K562 treated with DMSO at 1 percent for 24 hours (cell line): Measurements from ENCODE around the gene MED17. TPM values are rescaled to one million over a fixed set of nuclear protein-coding genes. Genes with fewer than 3 reads are reported as not detected.

Experiments used
- total RNA-seq: library from RNA; unstranded; fragments of 300-600 nt; gene quantifications from 2 replicates; pipeline ENCODE4 v1.2.3, GENCODE V29; 2022; ENCODE audit warnings: low read depth; ENCODE audit not compliant: insufficient read depth

MED17 gene, protein sequence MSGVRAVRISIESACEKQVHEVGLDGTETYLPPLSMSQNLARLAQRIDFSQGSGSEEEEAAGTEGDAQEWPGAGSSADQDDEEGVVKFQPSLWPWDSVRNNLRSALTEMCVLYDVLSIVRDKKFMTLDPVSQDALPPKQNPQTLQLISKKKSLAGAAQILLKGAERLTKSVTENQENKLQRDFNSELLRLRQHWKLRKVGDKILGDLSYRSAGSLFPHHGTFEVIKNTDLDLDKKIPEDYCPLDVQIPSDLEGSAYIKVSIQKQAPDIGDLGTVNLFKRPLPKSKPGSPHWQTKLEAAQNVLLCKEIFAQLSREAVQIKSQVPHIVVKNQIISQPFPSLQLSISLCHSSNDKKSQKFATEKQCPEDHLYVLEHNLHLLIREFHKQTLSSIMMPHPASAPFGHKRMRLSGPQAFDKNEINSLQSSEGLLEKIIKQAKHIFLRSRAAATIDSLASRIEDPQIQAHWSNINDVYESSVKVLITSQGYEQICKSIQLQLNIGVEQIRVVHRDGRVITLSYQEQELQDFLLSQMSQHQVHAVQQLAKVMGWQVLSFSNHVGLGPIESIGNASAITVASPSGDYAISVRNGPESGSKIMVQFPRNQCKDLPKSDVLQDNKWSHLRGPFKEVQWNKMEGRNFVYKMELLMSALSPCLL
- 14.2 and 16.8 TPM in 2 replicates for total RNA-seq

DNA sequence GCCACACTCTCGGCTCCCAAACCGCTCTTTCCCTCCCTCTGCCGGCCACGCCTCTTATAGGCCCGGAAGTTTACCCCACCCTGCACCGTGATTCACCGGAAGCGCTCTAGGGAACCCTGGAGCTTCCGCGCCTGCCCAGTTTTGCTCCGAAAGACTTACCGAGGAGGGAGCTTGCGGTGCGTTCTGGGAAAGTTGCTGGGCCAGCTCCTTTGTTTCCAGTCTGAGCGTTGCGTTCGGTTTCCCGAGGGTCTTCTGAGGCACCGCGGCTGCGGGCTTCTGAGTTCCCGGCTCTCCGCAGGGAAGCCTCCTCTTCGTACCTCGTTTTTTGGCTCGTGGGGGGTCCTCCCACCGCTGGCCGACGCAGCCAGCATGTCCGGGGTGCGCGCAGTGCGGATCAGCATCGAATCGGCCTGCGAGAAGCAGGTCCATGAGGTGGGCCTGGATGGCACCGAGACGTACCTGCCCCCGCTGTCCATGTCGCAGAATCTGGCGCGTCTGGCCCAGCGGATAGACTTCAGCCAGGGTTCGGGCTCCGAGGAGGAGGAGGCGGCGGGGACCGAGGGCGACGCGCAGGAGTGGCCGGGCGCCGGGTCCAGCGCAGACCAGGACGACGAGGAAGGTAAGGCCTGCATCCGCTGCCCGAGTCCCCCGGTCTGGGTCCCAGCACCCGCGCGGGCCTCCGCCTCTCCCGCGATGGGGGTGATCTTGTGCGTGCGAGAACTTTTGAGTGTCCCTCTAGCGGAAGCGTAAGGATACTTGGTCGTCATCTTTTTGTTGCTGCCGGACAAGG, at the start of gene MED17:
Gene MED17, plus strand, starts transcription at position 138 of the 790 bp plus-strand sequence. Its CDS starts 232 bp downstream, at position 370.

DNA sequence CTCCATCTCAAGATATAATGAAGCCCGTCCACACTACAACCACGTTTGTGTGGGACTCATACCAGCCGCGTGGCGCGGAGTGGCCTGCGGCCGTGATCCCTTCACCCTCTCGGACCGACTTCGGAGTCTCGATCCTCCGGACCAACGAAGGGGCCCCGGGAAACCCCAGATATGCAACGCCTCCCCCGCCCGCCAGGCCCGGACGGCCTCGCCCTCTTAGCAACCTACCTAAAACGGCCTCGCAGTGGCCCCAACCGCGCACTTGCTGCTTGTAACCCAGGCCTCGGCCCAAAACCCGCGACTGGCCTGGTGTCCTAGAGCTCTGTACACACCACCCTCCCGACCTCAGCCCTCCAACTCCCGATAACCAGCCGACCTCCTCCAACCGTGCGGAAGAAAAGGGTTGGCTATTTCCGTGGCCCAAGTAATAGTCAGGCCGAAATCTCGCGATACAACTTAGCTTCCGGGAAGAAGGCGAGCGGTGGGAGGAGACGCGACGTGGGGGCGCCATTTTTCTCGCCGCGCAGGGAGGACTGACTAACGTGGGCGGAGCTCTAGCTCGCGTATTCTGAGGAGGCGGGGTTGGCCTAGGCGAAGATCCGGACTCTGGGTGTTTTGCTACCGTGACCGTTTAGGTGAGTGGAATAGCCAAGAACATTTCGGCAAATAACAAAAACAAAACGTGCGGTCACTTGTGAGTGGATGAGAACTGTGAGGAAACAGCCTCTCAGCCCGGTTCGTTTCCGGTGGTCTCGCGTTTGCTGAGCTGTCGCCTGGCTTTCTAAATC, 42.8 kb upstream of the MED17 start, which contains the start of the genes C11orf54 and TAF1D:
Gene C11orf54, plus strand, starts transcription at position 579 of the 788 bp plus-strand sequence. CDS start 5,722 bp downstream, outside the sequence.
Gene TAF1D, minus strand, starts transcription at position 402 of the 788 bp plus-strand sequence. CDS start 2,191 bp downstream, outside the sequence.

DNA sequence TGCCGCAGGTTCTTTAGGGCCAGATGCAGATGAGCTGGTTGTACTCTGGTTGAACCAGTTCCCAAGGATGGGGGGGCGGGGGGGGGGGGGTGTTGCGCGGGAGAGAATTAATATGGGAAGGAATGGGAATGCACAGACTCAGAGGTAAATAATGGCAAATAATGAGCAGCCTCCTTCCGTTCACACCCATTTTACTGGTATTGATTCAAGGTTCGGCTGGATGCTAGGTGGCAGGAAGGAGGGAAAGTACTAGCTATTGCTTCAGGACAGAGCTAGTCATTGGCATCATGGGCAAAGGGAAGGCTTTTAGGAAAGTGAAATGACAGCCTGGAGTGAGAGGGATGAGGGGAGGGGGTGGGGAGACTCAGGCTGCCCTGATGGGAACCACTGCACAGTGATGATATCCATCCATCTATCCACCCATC, 66.5 kb downstream of the MED17 start, which contains the start of gene VSTM5:
Gene VSTM5, minus strand, starts transcription at position 25 of the 425 bp plus-strand sequence. CDS start 116 bp downstream, outside the sequence.

Other genes with a start within 250 kb of the MED17 start
- 43.1 and 58.6 TPM in 2 replicates for gene SMCO4, start 240.9 kb upstream of the MED17 start, total RNA-seq
- gene CEP295, start 122.6 kb upstream of the MED17 start, total RNA-seq, result 12.9 and 14.3 TPM in 2 replicates
- 32.7 and 37.0 TPM in 2 replicates for gene TAF1D, start 42.8 kb upstream of the MED17 start, total RNA-seq
- gene C11orf54, start 42.6 kb upstream of the MED17 start, total RNA-seq, result 12.7 and 19.5 TPM in 2 replicates
- gene VSTM5, start 66.3 kb downstream of the MED17 start, total RNA-seq, result not detected in 2 replicates
- not detected in 2 replicates for gene HEPHL1, start 237.1 kb downstream of the MED17 start, total RNA-seq